Body of pancreas (tissue), 4 donors: ENCODE data around the gene RCAN2. TPM values are rescaled to one million over a fixed set of nuclear protein-coding genes. Genes with fewer than 3 reads are reported as not detected.

Experiments
- ATAC-seq: fragments of 150-250 bp; one replicate; pipeline ENCODE4 v1.9.1; 2016
- DNase-seq, 4 donors: peaks; one replicate each; pipeline ENCODE4 v3.0.0-alpha.2; 2019
- H3K27ac ChIP-seq, 4 donors: fragments of 200-600 bp; sonication (generic); 1 replicate in 3 of 4; 2 replicates in 1 of 4; pipeline versions ENCODE4 v1.5.1 to v1.6.1; 2016 to 2019; ENCODE audit warnings: mild to moderate bottlenecking in 1 of 4, mixed read lengths in 1 of 4, moderate library complexity in 1 of 4
- H3K27me3 ChIP-seq, 2 donors: fragments of 200-600 bp; sonication (generic); one replicate each; pipeline ENCODE4 v1.6.0; 2016; ENCODE audit warnings: mild to moderate bottlenecking in 1 of 2
- H3K36me3 ChIP-seq, 2 donors: fragments of 200-600 bp; sonication (generic); replicated peaks in 1 of 2; 2 replicates each; pipeline ENCODE4 v1.5.1; 2016; ENCODE audit warnings: low read depth in 2 of 2; ENCODE audit not compliant: insufficient read depth in 1 of 2
- H3K4me1 ChIP-seq: fragments of 200-600 bp; sonication (generic); one replicate; pipeline ENCODE4 v1.6.0; 2016
- H3K4me3 ChIP-seq, 2 donors: fragments of 200-600 bp; sonication (generic); 1 replicate in 1 of 2; 2 replicates in 1 of 2; pipeline ENCODE4 v1.5.1; 2016 to 2019
- H3K9me3 ChIP-seq, 3 donors: fragments of 200-600 bp; sonication (generic); 1 replicate in 2 of 3; 2 replicates in 1 of 3; pipeline ENCODE4 v1.5.1; 2016
- POLR2A ChIP-seq, 3 donors: fragments of 450-650 bp; IDR thresholded peaks; one replicate each; pipeline ENCODE4 v1.6.1; 2016; ENCODE audit warnings: antibody characterized with exemption in 3 of 3, mild to moderate bottlenecking in 2 of 3
- WGBS, 2 donors: methylation state at CpG; one replicate each; pipeline ENCODE4 v1.1.5; 2017; 5-methylcytosine and 5-hydroxymethylcytosine counted together
- intact Hi-C: fragments of 100-400 bp; cut with DNase I; formaldehyde crosslinking; loops from one replicate; pipeline ENCODE4 v1.15.1; 2023
- total RNA-seq, 2 donors: library from RNA; depleted of rRNA; stranded (reverse); fragments of >200 nt; gene quantifications; one replicate each; pipeline ENCODE4 v1.1.0, GENCODE V29; 2016
- TF ChIP-seq, protein P1 (sequence below), 7 experiments: fragments of 450-650 bp in 4 of 7; fragments of 200-600 bp in 3 of 7; sonication (generic) in 3 of 7; IDR thresholded peaks; one replicate each; pipeline ENCODE4 v1.5.1; 2016 to 2019; ENCODE audit warnings: antibody characterized with exemption in 7 of 7

RCAN2 gene
- total RNA-seq, 2 donors from 2014 or later = 5.3 to 6.5 TPM

DNA sequence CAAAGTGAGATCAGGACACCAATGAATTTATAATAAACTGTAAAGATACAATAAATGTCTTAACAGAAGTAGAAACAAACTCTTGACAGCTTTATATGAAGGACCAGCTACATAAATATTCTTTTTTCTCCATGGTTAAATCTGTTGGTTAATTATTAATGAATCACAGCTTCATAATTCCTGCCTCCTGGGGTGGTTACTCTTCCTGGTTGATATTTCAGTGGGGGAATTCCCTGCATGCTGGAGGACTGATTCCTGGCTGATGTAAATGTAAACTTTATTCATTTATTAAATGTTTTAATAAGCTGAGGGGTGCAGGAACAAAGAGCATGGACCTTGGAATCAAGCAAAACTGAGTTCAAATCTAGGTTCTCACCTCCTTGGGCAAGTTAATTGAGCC, 16.2 kb upstream of the RCAN2 start:
- ATAC-seq (peak; percentile 80), DNase-seq (peak in 1 of 4 donors; percentile 34)

DNA sequence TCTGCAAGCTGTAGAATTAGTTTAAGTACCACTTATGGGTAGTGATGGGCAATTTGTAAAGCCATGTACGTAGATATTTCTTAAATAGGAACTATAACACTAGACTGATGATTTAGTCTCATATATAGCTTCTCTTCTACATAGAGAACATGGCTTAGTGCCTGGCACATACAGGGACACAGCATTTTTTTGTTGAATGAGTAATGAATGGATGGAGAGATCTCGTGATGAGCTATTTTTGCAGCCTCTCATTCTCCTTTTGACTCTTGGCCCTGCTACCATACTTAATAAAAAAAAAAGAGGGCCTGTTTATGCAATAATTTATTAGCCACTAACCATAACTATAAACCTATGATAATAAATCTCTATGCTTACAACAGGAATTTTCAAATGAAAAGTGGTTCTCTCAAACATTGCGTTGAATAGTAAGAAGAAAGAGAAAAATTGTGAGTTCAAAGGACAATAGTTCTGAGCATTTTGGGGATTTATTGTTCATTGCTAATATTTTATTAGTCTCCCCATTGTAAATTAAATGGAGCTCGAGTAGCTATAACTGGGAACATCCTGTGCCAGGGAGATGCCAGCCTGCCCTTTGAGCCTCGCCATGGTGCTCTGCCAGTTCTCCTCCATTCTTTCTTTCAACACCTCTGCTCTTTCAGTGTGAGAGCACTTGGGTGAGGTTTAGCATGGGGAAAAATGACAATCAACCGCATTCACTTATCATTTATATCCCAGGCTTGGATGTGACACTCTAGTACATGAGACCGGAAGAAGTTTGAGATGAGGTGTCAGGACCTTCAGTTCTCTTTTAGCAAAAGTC, 14.7 kb upstream of the RCAN2 start:
- intact Hi-C loops = no loop called here
- H3K27ac ChIP-seq = no peak overlapping the region
- no peaks in the 10 kb centered on the region for H3K36me3 ChIP-seq
- TF ChIP-seq, protein P1, sequence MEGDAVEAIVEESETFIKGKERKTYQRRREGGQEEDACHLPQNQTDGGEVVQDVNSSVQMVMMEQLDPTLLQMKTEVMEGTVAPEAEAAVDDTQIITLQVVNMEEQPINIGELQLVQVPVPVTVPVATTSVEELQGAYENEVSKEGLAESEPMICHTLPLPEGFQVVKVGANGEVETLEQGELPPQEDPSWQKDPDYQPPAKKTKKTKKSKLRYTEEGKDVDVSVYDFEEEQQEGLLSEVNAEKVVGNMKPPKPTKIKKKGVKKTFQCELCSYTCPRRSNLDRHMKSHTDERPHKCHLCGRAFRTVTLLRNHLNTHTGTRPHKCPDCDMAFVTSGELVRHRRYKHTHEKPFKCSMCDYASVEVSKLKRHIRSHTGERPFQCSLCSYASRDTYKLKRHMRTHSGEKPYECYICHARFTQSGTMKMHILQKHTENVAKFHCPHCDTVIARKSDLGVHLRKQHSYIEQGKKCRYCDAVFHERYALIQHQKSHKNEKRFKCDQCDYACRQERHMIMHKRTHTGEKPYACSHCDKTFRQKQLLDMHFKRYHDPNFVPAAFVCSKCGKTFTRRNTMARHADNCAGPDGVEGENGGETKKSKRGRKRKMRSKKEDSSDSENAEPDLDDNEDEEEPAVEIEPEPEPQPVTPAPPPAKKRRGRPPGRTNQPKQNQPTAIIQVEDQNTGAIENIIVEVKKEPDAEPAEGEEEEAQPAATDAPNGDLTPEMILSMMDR (IDR thresholded peaks at IDR 0.05) = no peak
- no peak overlapping the region for H3K4me3 ChIP-seq
- no peaks in the 10 kb centered on the region for H3K27me3 ChIP-seq
- ATAC-seq (no peak), DNase-seq (no peak)
- WGBS, 2 donors = 89% methylated on average over 7 of the region's 7 CpGs
- H3K4me1 ChIP-seq = peaks cover 41% of the 10 kb centered on the region
- no peaks in the 10 kb centered on the region for H3K9me3 ChIP-seq

More for the DNA sequence above, 16.2 kb upstream of the RCAN2 start:
- no peaks in the 10 kb centered on the region for H3K27me3 ChIP-seq
- peaks cover 46% of the 10 kb centered on the region for H3K4me1 ChIP-seq
- intact Hi-C loops = no loop called here
- H3K27ac ChIP-seq = peak overlapping the region; percentile 23 to 52 (median 40)
- no peak for TF ChIP-seq POLR2A (IDR thresholded peaks at IDR 0.05)
- TF ChIP-seq, protein P1 (IDR thresholded peaks at IDR 0.05) = no peak
- no peaks in the 10 kb centered on the region for H3K9me3 ChIP-seq
- H3K4me3 ChIP-seq = no peak overlapping the region
- H3K36me3 ChIP-seq = no peaks in the 10 kb centered on the region

DNA sequence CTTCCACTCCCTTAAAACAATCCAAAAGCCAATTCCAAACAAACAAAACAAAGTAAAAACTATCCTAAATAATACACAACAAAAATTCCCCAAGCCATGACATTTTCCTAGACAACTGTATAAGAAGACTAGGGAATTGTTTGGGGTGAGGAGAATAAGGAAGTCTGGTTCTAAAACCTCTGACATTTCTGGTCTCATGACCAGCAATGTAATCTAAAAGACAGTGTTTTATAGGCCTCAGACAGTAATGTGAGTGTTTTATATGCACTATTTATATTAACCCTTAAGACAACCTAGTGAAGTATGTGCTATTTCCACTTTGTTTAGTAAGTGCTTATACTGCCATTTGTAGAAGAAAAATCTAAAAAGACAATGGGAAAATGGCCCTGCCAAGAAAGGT, 13.0 kb upstream of the RCAN2 start:
- no peak overlapping the region for H3K27ac ChIP-seq
- H3K4me3 ChIP-seq = no peak overlapping the region
- DNase-seq (no peak), ATAC-seq (no peak)
- no peaks in the 10 kb centered on the region for H3K9me3 ChIP-seq
- TF ChIP-seq POLR2A (IDR thresholded peaks at IDR 0.05) = no peak
- TF ChIP-seq, protein P1 (IDR thresholded peaks at IDR 0.05) = no peak
- no peaks in the 10 kb centered on the region for H3K27me3 ChIP-seq
- H3K36me3 ChIP-seq = no peaks in the 10 kb centered on the region
- intact Hi-C loops = no loop called here
- H3K4me1 ChIP-seq = peaks cover 25% of the 10 kb centered on the region

DNA sequence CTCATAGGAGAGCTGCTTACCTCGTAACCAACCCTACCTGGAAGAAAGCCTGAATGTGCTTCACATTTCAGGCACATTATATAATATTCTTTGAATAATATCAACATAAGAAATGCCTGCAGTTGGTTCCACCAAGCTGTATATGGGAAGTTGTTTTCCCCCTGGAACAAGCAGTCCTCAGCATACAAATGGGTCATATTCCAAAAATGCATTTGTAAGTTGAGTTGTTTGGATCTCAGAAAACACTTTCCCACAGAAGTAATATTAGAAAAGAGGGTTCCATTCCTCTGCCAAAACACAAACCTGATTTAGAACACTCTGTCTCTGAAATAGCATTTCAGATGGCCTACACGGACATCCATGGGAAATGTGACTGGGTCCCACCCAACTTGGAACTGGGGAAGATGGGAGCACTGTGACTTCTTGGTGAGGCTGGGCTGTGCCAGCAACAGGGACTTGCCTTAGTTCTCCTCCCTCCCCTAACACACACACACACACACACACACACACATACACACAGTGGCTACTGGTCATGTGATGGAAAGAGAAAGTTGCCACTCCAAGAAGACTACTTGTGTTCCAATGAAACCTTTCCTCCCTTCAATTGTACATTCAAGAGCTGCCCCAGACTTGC, 11.4 kb upstream of the RCAN2 start:
- H3K9me3 ChIP-seq = no peaks in the 10 kb centered on the region
- H3K4me3 ChIP-seq = no peak overlapping the region
- TF ChIP-seq, protein P1 (IDR thresholded peaks at IDR 0.05) = no peak
- no peak for TF ChIP-seq POLR2A (IDR thresholded peaks at IDR 0.05)
- 81 to 88% methylated on average over 2 of the region's 2 CpGs for WGBS, 2 donors
- DNase-seq = no peak
- intact Hi-C loops = no loop called here
- H3K27me3 ChIP-seq = no peaks in the 10 kb centered on the region
- H3K36me3 ChIP-seq = no peaks in the 10 kb centered on the region
- H3K4me1 ChIP-seq = peaks cover 8% of the 10 kb centered on the region
- H3K27ac ChIP-seq = no peak overlapping the region
- no peak for ATAC-seq
